HL-60 (cell line): ENCODE measurements around the gene DELE1.

Experiments used
- POLR2AphosphoS5 ChIP-seq: IDR thresholded peaks from 2 replicates; pipeline ENCODE4 v1.6.1; 2012; ENCODE audit warnings: low read depth
- REST ChIP-seq: IDR thresholded peaks from 2 replicates; pipeline ENCODE4 v1.6.1; 2012; ENCODE audit warnings: low read depth; ENCODE audit not compliant: insufficient replicate concordance
- TF ChIP-seq, protein P1 (sequence below): IDR thresholded peaks from one replicate; pipeline ENCODE4 v1.5.1; 2011; ENCODE audit warnings: low read length, control low read depth, inconsistent platforms; ENCODE audit not compliant: insufficient read depth

DNA sequence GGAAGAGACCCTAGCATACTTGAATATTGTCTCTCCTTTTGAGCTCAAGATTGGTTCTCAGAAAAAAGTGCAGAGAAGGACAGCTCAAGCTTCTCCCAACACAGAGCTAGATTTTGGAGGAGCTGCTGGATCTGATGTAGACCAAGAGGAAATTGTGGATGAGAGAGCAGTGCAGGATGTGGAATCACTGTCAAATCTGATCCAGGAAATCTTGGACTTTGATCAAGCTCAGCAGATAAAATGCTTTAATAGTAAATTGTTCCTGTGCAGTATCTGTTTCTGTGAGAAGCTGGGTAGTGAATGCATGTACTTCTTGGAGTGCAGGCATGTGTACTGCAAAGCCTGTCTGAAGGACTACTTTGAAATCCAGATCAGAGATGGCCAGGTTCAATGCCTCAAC, 54.7 kb downstream of the DELE1 start:
- TF ChIP-seq, protein P1, sequence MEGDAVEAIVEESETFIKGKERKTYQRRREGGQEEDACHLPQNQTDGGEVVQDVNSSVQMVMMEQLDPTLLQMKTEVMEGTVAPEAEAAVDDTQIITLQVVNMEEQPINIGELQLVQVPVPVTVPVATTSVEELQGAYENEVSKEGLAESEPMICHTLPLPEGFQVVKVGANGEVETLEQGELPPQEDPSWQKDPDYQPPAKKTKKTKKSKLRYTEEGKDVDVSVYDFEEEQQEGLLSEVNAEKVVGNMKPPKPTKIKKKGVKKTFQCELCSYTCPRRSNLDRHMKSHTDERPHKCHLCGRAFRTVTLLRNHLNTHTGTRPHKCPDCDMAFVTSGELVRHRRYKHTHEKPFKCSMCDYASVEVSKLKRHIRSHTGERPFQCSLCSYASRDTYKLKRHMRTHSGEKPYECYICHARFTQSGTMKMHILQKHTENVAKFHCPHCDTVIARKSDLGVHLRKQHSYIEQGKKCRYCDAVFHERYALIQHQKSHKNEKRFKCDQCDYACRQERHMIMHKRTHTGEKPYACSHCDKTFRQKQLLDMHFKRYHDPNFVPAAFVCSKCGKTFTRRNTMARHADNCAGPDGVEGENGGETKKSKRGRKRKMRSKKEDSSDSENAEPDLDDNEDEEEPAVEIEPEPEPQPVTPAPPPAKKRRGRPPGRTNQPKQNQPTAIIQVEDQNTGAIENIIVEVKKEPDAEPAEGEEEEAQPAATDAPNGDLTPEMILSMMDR = no peak
- TF ChIP-seq REST = no peak
- TF ChIP-seq POLR2AphosphoS5 = no peak
